H1 (cell line): ENCODE results near the gene HOXA6. TPM values are rescaled to one million over a fixed set of nuclear protein-coding genes. Genes with fewer than 3 reads are reported as not detected.

Experiments used
- CTCF ChIA-PET: fragments of 300-600 bp; sonication (Branson Sonifier 250); formaldehyde crosslinking; loops from one replicate; lab custom pipeline; 2021; ENCODE audit not compliant: partially characterized antibody; lab: Charles Lee
- POLR2A ChIA-PET: fragments of 300-600 bp; sonication (Branson Sonifier 250); formaldehyde crosslinking; loops from one replicate; lab custom pipeline; 2021; ENCODE audit warnings: inconsistent platforms; ENCODE audit not compliant: partially characterized antibody; lab: Charles Lee
- DNase-seq, 2 experiments: peaks; one replicate each; pipeline versions ENCODE4 v3.0.0 to v3.0.0-alpha.2; 2010 to 2022; ENCODE audit warnings: low spot score in 2 of 2, low read depth in 1 of 2, mixed read lengths in 1 of 2
- FAIRE-seq: peaks from 2 replicates; lab custom pipeline; 2011; peaks lifted over from hg19 to GRCh38; lab: Jason Lieb, UNC
- H2AFZ ChIP-seq: 2 replicates; pipeline ENCODE4 v1.8.1; 2012; ENCODE audit warnings: low read length, inconsistent platforms
- H2AK5ac ChIP-seq: 2 replicates; pipeline ENCODE4 v1.6.1; 2013; ENCODE audit warnings: low read depth, low read length
- H2BK120ac ChIP-seq: replicated peaks from 2 replicates; pipeline ENCODE3; 2013; ENCODE audit warnings: low read depth, low read length, inconsistent platforms
- H2BK12ac ChIP-seq: 2 replicates; pipeline ENCODE4 v1.6.1; 2013; ENCODE audit warnings: low read depth, low read length
- H2BK15ac ChIP-seq: 2 replicates; pipeline ENCODE4 v1.6.1; 2013; ENCODE audit warnings: low read length
- H2BK20ac ChIP-seq: 2 replicates; pipeline ENCODE4 v1.6.1; 2013; ENCODE audit warnings: low read length
- H2BK5ac ChIP-seq: 2 replicates; pipeline ENCODE4 v1.6.1; 2013; ENCODE audit warnings: low read depth, low read length
- H3K14ac ChIP-seq: 2 replicates; pipeline ENCODE4 v1.6.1; 2013; ENCODE audit warnings: inconsistent platforms; ENCODE audit not compliant: insufficient read length
- H3K18ac ChIP-seq: 2 replicates; pipeline ENCODE4 v1.6.1; 2013; ENCODE audit warnings: low read length; ENCODE audit errors: extremely low read depth
- H3K23ac ChIP-seq: 2 replicates; pipeline ENCODE4 v1.6.1; 2013; ENCODE audit warnings: inconsistent platforms; ENCODE audit not compliant: insufficient read length
- H3K23me2 ChIP-seq: 2 replicates; pipeline ENCODE4 v1.6.1; 2013; ENCODE audit warnings: low read depth, low read length
- H3K27ac ChIP-seq: 2 replicates; pipeline ENCODE4 v1.6.1; 2011; ENCODE audit warnings: low read depth, low read length, inconsistent platforms
- H3K27me3 ChIP-seq, 4 experiments: replicated peaks in 1 of 4; 1 replicate in 1 of 4; 2 replicates in 3 of 4; pipeline versions ENCODE4 v1.6.1 to v1.8.1; 2011 to 2013; ENCODE audit warnings: low read length in 3 of 4, mild to moderate bottlenecking in 3 of 4, inconsistent platforms in 2 of 4, mixed read lengths in 2 of 4, moderate library complexity in 1 of 4; ENCODE audit not compliant: control insufficient read depth in 3 of 4, insufficient read depth in 3 of 4; ENCODE audit errors: extremely low read depth in 1 of 4
- H3K36me3 ChIP-seq, 4 experiments: 2 replicates each; pipeline versions ENCODE4 v1.6.1 to v1.8.1; 2011 to 2013; ENCODE audit warnings: mild to moderate bottlenecking in 4 of 4, low read length in 3 of 4, moderate library complexity in 2 of 4, control low read depth in 1 of 4, inconsistent platforms in 1 of 4; ENCODE audit not compliant: insufficient read depth in 4 of 4, control insufficient read depth in 2 of 4
- H3K4ac ChIP-seq: replicated peaks from 2 replicates; pipeline ENCODE3; 2013; ENCODE audit warnings: low read length, low read depth, mixed read lengths, inconsistent platforms; ENCODE audit not compliant: insufficient read length
- H3K4me1 ChIP-seq, 4 experiments: replicated peaks in 1 of 4; 1 replicate in 1 of 4; 2 replicates in 3 of 4; pipeline versions ENCODE4 v1.6.1 to v1.8.1; 2011 to 2013; ENCODE audit warnings: low read length in 3 of 4, inconsistent platforms in 2 of 4, mixed read lengths in 1 of 4; ENCODE audit not compliant: insufficient read depth in 4 of 4, control insufficient read depth in 3 of 4
- H3K4me2 ChIP-seq, 2 experiments: 2 replicates each; pipeline versions ENCODE4 v1.6.1 to v1.8.1; 2011 to 2013; ENCODE audit warnings: low read depth in 2 of 2, low read length in 2 of 2, control low read depth in 1 of 2, inconsistent platforms in 1 of 2, mild to moderate bottlenecking in 1 of 2; ENCODE audit not compliant: insufficient read depth in 1 of 2
- H3K4me3 ChIP-seq, 4 experiments: fragments of 200-600, 300-600 bp in 1 of 4; sonication (generic), shearing (Covaris generic), sonication (Bioruptor Twin) in 1 of 4; 2 replicates each; pipeline versions ENCODE4 v1.5.1 to v1.8.1; 2011 to 2016; ENCODE audit warnings: low read length in 4 of 4, low read depth in 3 of 4, control low read depth in 2 of 4, inconsistent platforms in 2 of 4, mild to moderate bottlenecking in 2 of 4, mixed read lengths in 1 of 4, moderate library complexity in 1 of 4; ENCODE audit not compliant: insufficient read depth in 2 of 4; ENCODE audit errors: extremely low read depth in 1 of 4
- H3K56ac ChIP-seq: replicated peaks from 2 replicates; pipeline ENCODE3; 2013; ENCODE audit warnings: low read depth, mild to moderate bottlenecking, mixed read lengths, low read length, inconsistent platforms; ENCODE audit not compliant: insufficient read length
- H3K79me1 ChIP-seq: 2 replicates; pipeline ENCODE4 v1.6.1; 2013; ENCODE audit warnings: low read depth, low read length, control low read depth
- H3K79me2 ChIP-seq, 2 experiments: 2 replicates each; pipeline versions ENCODE4 v1.6.1 to v1.8.1; 2012 to 2013; ENCODE audit warnings: low read length in 2 of 2, mild to moderate bottlenecking in 2 of 2, inconsistent platforms in 1 of 2; ENCODE audit not compliant: insufficient read depth in 2 of 2, control insufficient read depth in 1 of 2
- H3K9ac ChIP-seq, 4 experiments: replicated peaks in 1 of 4; 1 replicate in 1 of 4; 2 replicates in 3 of 4; pipeline versions ENCODE4 v1.6.1 to v1.8.1; 2011 to 2013; ENCODE audit warnings: low read depth in 3 of 4, low read length in 3 of 4, control low read depth in 2 of 4, mild to moderate bottlenecking in 2 of 4, moderate library complexity in 2 of 4, inconsistent platforms in 1 of 4; ENCODE audit errors: extremely low read depth in 1 of 4
- H3K9me3 ChIP-seq, 2 experiments: 2 replicates each; pipeline versions ENCODE4 v1.6.1 to v1.8.1; 2012 to 2013; ENCODE audit warnings: mild to moderate bottlenecking in 2 of 2, moderate library complexity in 2 of 2, control low read depth in 1 of 2, inconsistent platforms in 1 of 2, low read depth in 1 of 2, low read length in 1 of 2, mixed read lengths in 1 of 2; ENCODE audit not compliant: insufficient read depth in 2 of 2
- H4K20me1 ChIP-seq, 2 experiments: replicated peaks in 1 of 2; 2 replicates each; pipeline versions ENCODE3 to v1.8.1; 2011 to 2013; ENCODE audit warnings: inconsistent platforms in 2 of 2, low read length in 2 of 2, mild to moderate bottlenecking in 1 of 2; ENCODE audit not compliant: insufficient read depth in 2 of 2, control insufficient read depth in 1 of 2
- H4K5ac ChIP-seq: 2 replicates; pipeline ENCODE4 v1.6.1; 2013; ENCODE audit warnings: low read length, low read depth, mixed read lengths, inconsistent platforms; ENCODE audit not compliant: insufficient read length
- H4K8ac ChIP-seq: 2 replicates; pipeline ENCODE4 v1.8.0; 2013; ENCODE audit warnings: mild to moderate bottlenecking, moderate library complexity, low read length, inconsistent platforms; ENCODE audit not compliant: insufficient read depth; ENCODE audit errors: extremely low read depth
- H4K91ac ChIP-seq: replicated peaks from 2 replicates; pipeline ENCODE3; 2013; ENCODE audit warnings: low read length, mixed read lengths, inconsistent platforms; ENCODE audit not compliant: insufficient read length
- ATF3 ChIP-seq: IDR thresholded peaks from 2 replicates; pipeline ENCODE4 v1.6.1; 2011; ENCODE audit warnings: low read depth, mild to moderate bottlenecking, low read length; ENCODE audit not compliant: insufficient read depth
- BACH1 ChIP-seq: IDR thresholded peaks from 2 replicates; pipeline ENCODE4 v1.6.1; 2012; ENCODE audit warnings: low read length, improper control_type of control experiment
- CREB1 ChIP-seq: IDR thresholded peaks from 2 replicates; pipeline ENCODE4 v1.6.1; 2012; ENCODE audit warnings: inconsistent platforms
- CTBP2 ChIP-seq: IDR thresholded peaks from 2 replicates; pipeline ENCODE4 v1.7.0; 2011; ENCODE audit warnings: borderline replicate concordance, mild to moderate bottlenecking, moderate library complexity, mixed read lengths, low read length; ENCODE audit not compliant: insufficient read depth, insufficient read length
- EZH2 ChIP-seq: fragments of 200-600 bp; sonication (generic); IDR thresholded peaks from 2 replicates; pipeline ENCODE4 v1.7.1; 2012; ENCODE audit warnings: low read depth, mild to moderate bottlenecking, moderate library complexity, low read length, inconsistent platforms; ENCODE audit not compliant: severe bottlenecking
- RNF2 ChIP-seq: fragments of 200-900, 300-1000 bp; sonication (generic); IDR thresholded peaks from 2 replicates; pipeline ENCODE4 v1.7.1; 2016; ENCODE audit warnings: borderline replicate concordance, low read depth, mild to moderate bottlenecking, antibody characterized with exemption, low read length; ENCODE audit not compliant: poor library complexity, severe bottlenecking; ENCODE audit errors: missing control alignments
- SUZ12 ChIP-seq: fragments of 200-600 bp; sonication (generic); IDR thresholded peaks from 2 replicates; pipeline ENCODE4 v1.6.1; 2012; ENCODE audit warnings: mild to moderate bottlenecking, inconsistent platforms, low read length, moderate library complexity, mixed read lengths
- whole genome bisulfite sequencing, 2 experiments: shearing (Covaris generic) in 1 of 2; methylation state at CpG; one replicate each; pipeline versions ENCODE4 v1.1.6 to v1.1.7; 2013 to 2015; ENCODE audit warnings: low lambda C conversion rate in 2 of 2, mixed read lengths in 2 of 2, inconsistent platforms in 1 of 2, low coverage in 1 of 2, missing lambda C conversion rate in 1 of 2; ENCODE audit not compliant: insufficient replicate concordance in 2 of 2, insufficient coverage in 1 of 2, insufficient read length in 1 of 2; ENCODE audit errors: extremely low coverage in 1 of 2, missing lambda C conversion rate in 1 of 2; 5-methylcytosine and 5-hydroxymethylcytosine counted together
- polyA plus RNA-seq, 7 experiments: library from polyadenylated mRNA; depleted of rRNA in 3 of 7; stranded (reverse) in 5 of 7; unstranded in 2 of 7; fragments of >200 nt in 5 of 7; fragments of 200-250 nt in 2 of 7; gene quantifications; 1 replicate in 5 of 7; 2 replicates in 1 of 7; 4 replicates in 1 of 7; pipeline versions ENCODE4 v1.2.1 to v1.2.3, GENCODE V29; 2011 to 2013; ENCODE audit warnings: missing spikeins in 2 of 7, mixed read lengths in 2 of 7
- total RNA-seq: library from RNA; stranded (reverse); fragmentation: NEBNext Ultra II Directional; extraction: Animal tissue kit (Norgen Biotek cat#: 25700); gene quantifications from 2 replicates; pipeline ENCODE4 v1.2.1, GENCODE V29; 2021
- TF ChIP-seq, protein P1 (sequence below), 3 experiments: IDR thresholded peaks; 1 replicate in 2 of 3; 2 replicates in 1 of 3; pipeline versions ENCODE4 v1.5.1 to v1.6.1; 2011; ENCODE audit warnings: low read length in 3 of 3, mild to moderate bottlenecking in 3 of 3, inconsistent platforms in 2 of 3, low read depth in 1 of 3, moderate library complexity in 1 of 3; ENCODE audit not compliant: insufficient read depth in 1 of 3; ENCODE audit errors: control extremely low read depth in 1 of 3

The HOXA6 gene
- total and polyA plus RNA-seq, 2 of the 8 experiments (the other 6 are each of a cell fraction or from before 2014, with no cell fraction given) = not detected

DNA sequence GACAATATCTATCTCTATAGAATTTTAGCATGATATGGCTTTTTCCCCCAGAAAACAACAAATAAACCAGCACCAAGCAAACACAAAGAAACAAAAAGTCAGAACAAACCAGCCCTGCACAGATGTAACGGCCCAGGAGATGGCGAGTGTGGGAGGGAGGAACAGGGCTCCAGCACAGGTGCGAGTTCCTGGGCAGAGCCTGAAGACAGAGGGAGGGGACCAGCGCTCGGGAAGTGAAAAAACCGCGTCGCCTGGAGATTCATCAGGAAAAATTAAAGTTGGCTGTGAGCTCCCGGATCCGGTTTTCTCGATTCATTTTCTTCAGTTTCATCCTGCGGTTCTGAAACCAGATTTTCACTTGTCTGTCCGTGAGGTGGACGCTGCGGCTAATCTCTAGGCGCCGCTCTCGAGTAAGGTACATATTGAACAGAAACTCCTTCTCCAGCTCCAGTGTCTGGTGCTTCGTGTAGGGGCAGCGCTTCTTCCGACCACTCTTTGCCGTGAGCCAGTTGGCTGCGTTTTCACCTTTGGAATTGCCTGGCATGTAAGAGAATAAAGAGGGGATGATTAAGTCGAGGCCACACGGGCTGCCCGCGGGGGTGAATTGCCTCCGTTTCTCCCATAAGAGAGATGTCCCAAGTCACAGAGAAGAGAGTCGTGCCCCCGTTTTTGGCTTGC is 24.2 kb upstream of the HOXA6 start:
- peaks cover 95 to 100% (median 100%) of the 10 kb centered on the region in 4 experiments for H3K27me3 ChIP-seq
- no peak overlapping the region for H3K18ac ChIP-seq
- no peak overlapping the region for H3K27ac ChIP-seq
- H4K5ac ChIP-seq = no peak overlapping the region
- peaks cover 0 to 18% (median 0%) of the 10 kb centered on the region in 4 experiments; a peak in 1 of 8 replicates for H3K36me3 ChIP-seq
- 19% methylated on average over 30 of the region's 30 CpGs; no CpG with 5 or more reads in 1 of the 2 experiments for WGBS, 2 experiments
- ChIA-PET POLR2A (no interaction called here), CTCF (interaction anchor here (1.8 to 5.4 kb wide), 3 partner anchors 11 to 27 kb away, joined by 5 to 20 read pairs (median 10); partner anchors contain the start of gene HOXA5)
- no peak overlapping the region for H2BK15ac ChIP-seq
- no peak overlapping the region for H4K91ac ChIP-seq
- H3K23ac ChIP-seq = no peak overlapping the region
- H3K4ac ChIP-seq = no peak overlapping the region
- DNase-seq (peak in 1 of 2 experiments; percentile 52), FAIRE-seq (no peak)
- no peak overlapping the region for H2BK20ac ChIP-seq
- no peaks in the 10 kb centered on the region; a peak in 1 of 4 replicates for H3K9me3 ChIP-seq
- no peak overlapping the region for H3K4me2 ChIP-seq
- H3K4me3 ChIP-seq = no peak overlapping the region
- H3K56ac ChIP-seq = no peak overlapping the region
- peaks cover 40 to 57% of the 10 kb centered on the region in 2 experiments for H4K20me1 ChIP-seq
- H3K4me1 ChIP-seq = peaks cover 4 to 11% (median 5%) of the 10 kb centered on the region in 4 experiments; a peak in 5 of 7 replicates
- no peak overlapping the region for H2BK120ac ChIP-seq
- no peak overlapping the region for H2AFZ ChIP-seq
- H3K79me2 ChIP-seq = no peaks in the 10 kb centered on the region
- no peak overlapping the region for H3K9ac ChIP-seq
- H2BK5ac ChIP-seq = no peak overlapping the region
- 0 out of 2 replicates have a peak overlapping the region, but pooled peaks have one; percentile 10 for H2BK12ac ChIP-seq
- no peak overlapping the region for H2AK5ac ChIP-seq
- no peak overlapping the region for H4K8ac ChIP-seq
- H3K23me2 ChIP-seq = no peaks in the 10 kb centered on the region; the same call in 1 of the 2 replicates
- no peaks in the 10 kb centered on the region for H3K79me1 ChIP-seq
- no peak overlapping the region for H3K14ac ChIP-seq
- TF ChIP-seq SUZ12 (peak; percentile 87), CREB1 (no peak), EZH2 (peak; percentile 82), BACH1 (no peak), RNF2 (peak; percentile 96), CTBP2 (peak; percentile 41), ATF3 (no peak)
- TF ChIP-seq, protein P1, sequence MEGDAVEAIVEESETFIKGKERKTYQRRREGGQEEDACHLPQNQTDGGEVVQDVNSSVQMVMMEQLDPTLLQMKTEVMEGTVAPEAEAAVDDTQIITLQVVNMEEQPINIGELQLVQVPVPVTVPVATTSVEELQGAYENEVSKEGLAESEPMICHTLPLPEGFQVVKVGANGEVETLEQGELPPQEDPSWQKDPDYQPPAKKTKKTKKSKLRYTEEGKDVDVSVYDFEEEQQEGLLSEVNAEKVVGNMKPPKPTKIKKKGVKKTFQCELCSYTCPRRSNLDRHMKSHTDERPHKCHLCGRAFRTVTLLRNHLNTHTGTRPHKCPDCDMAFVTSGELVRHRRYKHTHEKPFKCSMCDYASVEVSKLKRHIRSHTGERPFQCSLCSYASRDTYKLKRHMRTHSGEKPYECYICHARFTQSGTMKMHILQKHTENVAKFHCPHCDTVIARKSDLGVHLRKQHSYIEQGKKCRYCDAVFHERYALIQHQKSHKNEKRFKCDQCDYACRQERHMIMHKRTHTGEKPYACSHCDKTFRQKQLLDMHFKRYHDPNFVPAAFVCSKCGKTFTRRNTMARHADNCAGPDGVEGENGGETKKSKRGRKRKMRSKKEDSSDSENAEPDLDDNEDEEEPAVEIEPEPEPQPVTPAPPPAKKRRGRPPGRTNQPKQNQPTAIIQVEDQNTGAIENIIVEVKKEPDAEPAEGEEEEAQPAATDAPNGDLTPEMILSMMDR (IDR thresholded peaks at IDR 0.05; ENCODE audit: control extremely low read depth in 1 of 3, insufficient read depth in 1 of 3, low read depth in 1 of 3, low read length in 3 of 3) = no peak
